ENCODE results near the gene AZIN2. TPM values are rescaled to one million over a fixed set of nuclear protein-coding genes. Genes with fewer than 3 reads are reported as not detected.

The AZIN2 gene
- total RNA-seq, 2 experiments from 2014 or later = 2.5 TPM

- intact Hi-C loops (cut with micrococcal nuclease) = loop anchor here (10.0 kb wide), 1 partner anchor 154 kb away; no protein-coding TSS in a partner anchor
- DNase-seq = peak; percentile 38
- CTCF ChIA-PET = interaction anchor here (1.2 to 6.9 kb wide), 8 partner anchors 7 to 376 kb away, joined by 3 to 59 read pairs (median 18); no protein-coding TSS in a partner anchor
- Mint-ChIP-seq H3K27ac (peak overlapping the region; percentile 82), H3K27me3 (no peaks in the 10 kb centered on the region), H3K9me3 (no peaks in the 10 kb centered on the region), H3K4me3 (no peak overlapping the region), H3K36me3 (ENCODE audit: low read depth) (no peaks in the 10 kb centered on the region), H3K4me1 (ENCODE audit: low read depth) (peaks cover 18% of the 10 kb centered on the region)
- peak; percentile 78 for ATAC-seq
- no peak for TF ChIP-seq CTCF (IDR thresholded peaks at IDR 0.05)
- POLR2A ChIA-PET = interaction anchor here (0.7 to 2.5 kb wide), 6 partner anchors 10 to 837 kb away, joined by 3 to 11 read pairs (median 4); partner anchors contain the start of gene LCK
Measured at GRCh38 chr1:33088119-33088906, 7.4 kb downstream of the AZIN2 start.

- H3K4me1 Mint-ChIP-seq (ENCODE audit: low read depth) = peaks cover 18% of the 10 kb centered on the region
- intact Hi-C loops (cut with micrococcal nuclease) = loop anchor here (10.0 kb wide), 1 partner anchor 155 kb away; no protein-coding TSS in a partner anchor
- H3K27ac Mint-ChIP-seq = no peak overlapping the region
- DNase-seq (no peak), ATAC-seq (no peak)
- H3K4me3 Mint-ChIP-seq = no peak overlapping the region
- POLR2A ChIA-PET = interaction anchor here (1.0 to 2.5 kb wide), 3 partner anchors 10 to 54 kb away, joined by 3 to 11 read pairs (median 4); no protein-coding TSS in a partner anchor
- no peaks in the 10 kb centered on the region for H3K9me3 Mint-ChIP-seq
- H3K36me3 Mint-ChIP-seq (ENCODE audit: low read depth) = no peaks in the 10 kb centered on the region
- no peak for TF ChIP-seq CTCF (IDR thresholded peaks at IDR 0.05)
- CTCF ChIA-PET = interaction anchor here (0.7 to 5.2 kb wide), 5 partner anchors 10 to 197 kb away, joined by 3 to 44 read pairs (median 11); no protein-coding TSS in a partner anchor
- H3K27me3 Mint-ChIP-seq = no peaks in the 10 kb centered on the region
Measured at GRCh38 chr1:33089457-33089856, 8.5 kb downstream of the AZIN2 start.

GRCh38 chr1:33092438-33092837, 11.5 kb downstream of the AZIN2 start:
- intact Hi-C loops (cut with micrococcal nuclease) = no loop called here
- H3K36me3 Mint-ChIP-seq (ENCODE audit: low read depth) = no peaks in the 10 kb centered on the region
- no peak for TF ChIP-seq CTCF (IDR thresholded peaks at IDR 0.05)
- DNase-seq (no peak), ATAC-seq (no peak)
- no peaks in the 10 kb centered on the region for H3K9me3 Mint-ChIP-seq
- ChIA-PET POLR2A (no interaction called here), CTCF (interaction anchor here (5.4 kb wide), 1 partner anchor 8 kb away, joined by 59 read pairs; no protein-coding TSS in a partner anchor)
- no peak overlapping the region for H3K4me3 Mint-ChIP-seq
- no peaks in the 10 kb centered on the region for H3K27me3 Mint-ChIP-seq
- H3K27ac Mint-ChIP-seq = no peak overlapping the region
- H3K4me1 Mint-ChIP-seq (ENCODE audit: low read depth) = peaks cover 25% of the 10 kb centered on the region

GRCh38 chr1:33093004-33093403, 12.1 kb downstream of the AZIN2 start:
- POLR2A ChIA-PET = no interaction called here
- Mint-ChIP-seq H3K9me3 (no peaks in the 10 kb centered on the region), H3K4me3 (no peak overlapping the region), H3K36me3 (ENCODE audit: low read depth) (no peaks in the 10 kb centered on the region), H3K27me3 (no peaks in the 10 kb centered on the region), H3K4me1 (ENCODE audit: low read depth) (peaks cover 25% of the 10 kb centered on the region), H3K27ac (no peak overlapping the region)
- CTCF ChIA-PET = interaction anchor here (1.2 to 5.4 kb wide), 3 partner anchors 8 to 33 kb away, joined by 3 to 59 read pairs (median 21); no protein-coding TSS in a partner anchor
- no peak for TF ChIP-seq CTCF (IDR thresholded peaks at IDR 0.05)
- DNase-seq = no peak
- ATAC-seq = no peak
- intact Hi-C loops (cut with micrococcal nuclease) = no loop called here

GRCh38 chr1:33094486-33094885, 13.5 kb downstream of the AZIN2 start:
- no peak for DNase-seq
- TF ChIP-seq CTCF (IDR thresholded peaks at IDR 0.05) = no peak
- Mint-ChIP-seq H3K9me3 (peaks cover 2% of the 10 kb centered on the region), H3K27ac (no peak overlapping the region), H3K4me1 (ENCODE audit: low read depth) (peaks cover 30% of the 10 kb centered on the region), H3K36me3 (ENCODE audit: low read depth) (no peaks in the 10 kb centered on the region), H3K4me3 (no peak overlapping the region), H3K27me3 (no peaks in the 10 kb centered on the region)
- no peak for ATAC-seq
- CTCF ChIA-PET = interaction anchor here (1.0 to 5.4 kb wide), 12 partner anchors 10 to 218 kb away, joined by 3 to 59 read pairs (median 5); partner anchors contain the start of gene RNF19B
- POLR2A ChIA-PET = no interaction called here
- intact Hi-C loops (cut with micrococcal nuclease) = no loop called here
